ENCODE measurements around the gene DISP3. TPM values are rescaled to one million over a fixed set of nuclear protein-coding genes. Genes with fewer than 3 reads are reported as not detected.

The DISP3 gene
- total and polyA plus RNA-seq, 2 experiments from 2014 or later = not detected

- no peak overlapping the region for H3K4me3 ChIP-seq
Measured at GRCh38 chr1:11483581-11484320, 4.8 kb downstream of the DISP3 start.

GRCh38 chr1:11484321-11484655 is 5.3 kb downstream of the DISP3 start:
- no peak overlapping the region for H3K9ac ChIP-seq
- DNase-seq = no peak
- H3K4me1 ChIP-seq (ENCODE audit: insufficient read depth) = no peaks in the 10 kb centered on the region
- H3K9me3 ChIP-seq (ENCODE audit: low read depth) = no peaks in the 10 kb centered on the region
- in situ Hi-C loops (cut with MboI) = no loop called here
- H4K20me1 ChIP-seq (ENCODE audit: insufficient read depth) = no peaks in the 10 kb centered on the region
- H3K9me2 ChIP-seq (ENCODE audit: insufficient read depth) = no peaks in the 10 kb centered on the region
- no peaks in the 10 kb centered on the region for H3K36me3 ChIP-seq (ENCODE audit: low read depth)
- H3K4me3 ChIP-seq = no peak overlapping the region
- H3K27me3 ChIP-seq (replicated peaks; ENCODE audit: insufficient read depth) = peaks cover 16% of the 10 kb centered on the region
- TF ChIP-seq EZH2phosphoT487 (IDR thresholded peaks at IDR 0.05; ENCODE audit: insufficient read depth, low read depth) = no peak
- no peak for TF ChIP-seq EZH2 (IDR thresholded peaks at IDR 0.05; ENCODE audit: insufficient read depth, poor library complexity, severe bottlenecking)
- no peaks in the 10 kb centered on the region for H3F3A ChIP-seq (ENCODE audit: insufficient read depth)
- no peaks in the 10 kb centered on the region for H3K79me2 ChIP-seq (ENCODE audit: insufficient read depth)
- no peak overlapping the region for H3K27ac ChIP-seq
- no peak overlapping the region for H2AFZ ChIP-seq
- 18 to 36% methylated on average over 7 of the region's 7 CpGs for WGBS, 2 experiments (ENCODE audit: low coverage in 1 of 2, low lambda C conversion rate in 2 of 2, missing lambda C conversion rate in 2 of 2)
- H3K4me2 ChIP-seq (ENCODE audit: unreplicated experiment) = no peak overlapping the region

More at GRCh38 chr1:11483581-11484320, 4.8 kb downstream of the DISP3 start:
- no peaks in the 10 kb centered on the region for H3K4me1 ChIP-seq (ENCODE audit: insufficient read depth)
- no peak overlapping the region for H3K4me2 ChIP-seq (ENCODE audit: unreplicated experiment)
- no peaks in the 10 kb centered on the region for H3K9me3 ChIP-seq (ENCODE audit: low read depth)
- no peak for TF ChIP-seq EZH2 (IDR thresholded peaks at IDR 0.05; ENCODE audit: insufficient read depth, poor library complexity, severe bottlenecking)
- TF ChIP-seq EZH2phosphoT487 (IDR thresholded peaks at IDR 0.05; ENCODE audit: insufficient read depth, low read depth) = no peak
- H3K9ac ChIP-seq = no peak overlapping the region
- no peaks in the 10 kb centered on the region for H3K9me2 ChIP-seq (ENCODE audit: insufficient read depth)
- no peaks in the 10 kb centered on the region for H3K36me3 ChIP-seq (ENCODE audit: low read depth)
- no peak overlapping the region for H2AFZ ChIP-seq
- no peaks in the 10 kb centered on the region for H3K79me2 ChIP-seq (ENCODE audit: insufficient read depth)
- H3K27ac ChIP-seq = no peak overlapping the region
- no peaks in the 10 kb centered on the region for H3F3A ChIP-seq (ENCODE audit: insufficient read depth)
- in situ Hi-C loops (cut with MboI) = no loop called here
- WGBS, 2 experiments (ENCODE audit: low coverage in 1 of 2, low lambda C conversion rate in 2 of 2, missing lambda C conversion rate in 2 of 2) = 46 to 47% methylated on average over 10 of the region's 10 CpGs
- H4K20me1 ChIP-seq (ENCODE audit: insufficient read depth) = no peaks in the 10 kb centered on the region
- H3K27me3 ChIP-seq (replicated peaks; ENCODE audit: insufficient read depth) = peaks cover 16% of the 10 kb centered on the region
- no peak for DNase-seq

- H4K20me1 ChIP-seq (ENCODE audit: insufficient read depth) = no peaks in the 10 kb centered on the region
- H3K27me3 ChIP-seq (replicated peaks; ENCODE audit: insufficient read depth) = peaks cover 16% of the 10 kb centered on the region
- H3K4me1 ChIP-seq (ENCODE audit: insufficient read depth) = no peaks in the 10 kb centered on the region
- no peaks in the 10 kb centered on the region for H3K9me2 ChIP-seq (ENCODE audit: insufficient read depth)
- no peak overlapping the region for H2AFZ ChIP-seq
- DNase-seq = no peak
- H3K4me2 ChIP-seq (ENCODE audit: unreplicated experiment) = no peak overlapping the region
- no peaks in the 10 kb centered on the region for H3F3A ChIP-seq (ENCODE audit: insufficient read depth)
- WGBS, 2 experiments (ENCODE audit: low coverage in 1 of 2, low lambda C conversion rate in 2 of 2, missing lambda C conversion rate in 2 of 2) = 18 to 22% methylated on average over 6 of the region's 6 CpGs
- H3K9ac ChIP-seq = no peak overlapping the region
- no peak overlapping the region for H3K4me3 ChIP-seq
- no peaks in the 10 kb centered on the region for H3K36me3 ChIP-seq (ENCODE audit: low read depth)
- in situ Hi-C loops (cut with MboI) = no loop called here
- TF ChIP-seq EZH2phosphoT487 (IDR thresholded peaks at IDR 0.05; ENCODE audit: insufficient read depth, low read depth) (no peak), EZH2 (IDR thresholded peaks at IDR 0.05; ENCODE audit: insufficient read depth, poor library complexity, severe bottlenecking) (no peak)
- no peaks in the 10 kb centered on the region for H3K9me3 ChIP-seq (ENCODE audit: low read depth)
- H3K27ac ChIP-seq = no peak overlapping the region
- H3K79me2 ChIP-seq (ENCODE audit: insufficient read depth) = no peaks in the 10 kb centered on the region
Measured at GRCh38 chr1:11485191-11485590, 6.2 kb downstream of the DISP3 start.

GRCh38 chr1:11486231-11487009 is 7.5 kb downstream of the DISP3 start:
- Histone ChIP-seq H4K20me1 (ENCODE audit: insufficient read depth) (no peaks in the 10 kb centered on the region), H2AFZ (no peak overlapping the region), H3K9ac (no peak overlapping the region), H3F3A (ENCODE audit: insufficient read depth) (no peaks in the 10 kb centered on the region), H3K4me1 (ENCODE audit: insufficient read depth) (no peaks in the 10 kb centered on the region), H3K27ac (no peak overlapping the region), H3K4me3 (no peak overlapping the region), H3K27me3 (replicated peaks; ENCODE audit: insufficient read depth) (peaks cover 8% of the 10 kb centered on the region; the same call in 1 of the 2 replicates), H3K36me3 (ENCODE audit: low read depth) (no peaks in the 10 kb centered on the region), H3K9me2 (ENCODE audit: insufficient read depth) (no peaks in the 10 kb centered on the region), H3K9me3 (ENCODE audit: low read depth) (no peaks in the 10 kb centered on the region), H3K79me2 (ENCODE audit: insufficient read depth) (no peaks in the 10 kb centered on the region), H3K4me2 (ENCODE audit: unreplicated experiment) (no peak overlapping the region)
- TF ChIP-seq EZH2 (IDR thresholded peaks at IDR 0.05; ENCODE audit: insufficient read depth, poor library complexity, severe bottlenecking) (no peak), EZH2phosphoT487 (IDR thresholded peaks at IDR 0.05; ENCODE audit: insufficient read depth, low read depth) (no peak)
- no peak for DNase-seq
- WGBS, 2 experiments (ENCODE audit: low coverage in 1 of 2, low lambda C conversion rate in 2 of 2, missing lambda C conversion rate in 2 of 2) = 29 to 35% methylated on average over 12 of the region's 12 CpGs
- in situ Hi-C loops (cut with MboI) = no loop called here

Data from GM23248 (cell line).